Trophoblast cell (in vitro differentiated cells and primary cell): ENCODE data around the gene TLE4.
"Not testable (repeated sequence)": the region's sequence is repeated elsewhere in the genome, so short reads cannot be mapped to it uniquely, and the experiment has no call there.

Source experiments
- DNase-seq, 2 donors: peaks; one replicate each; pipeline ENCODE4 v3.0.0-alpha.2; 2016
- H2AFZ ChIP-seq: 2 replicates; pipeline ENCODE4 v1.6.1; 2013; ENCODE audit warnings: low read length, moderate library complexity, mild to moderate bottlenecking; ENCODE audit not compliant: insufficient read depth, poor library complexity
- H2AK5ac ChIP-seq: 2 replicates; pipeline ENCODE4 v1.6.1; 2013; ENCODE audit warnings: mild to moderate bottlenecking, low read length
- H2BK120ac ChIP-seq: 2 replicates; pipeline ENCODE4 v1.6.1; 2013; ENCODE audit warnings: low read length, mild to moderate bottlenecking, moderate library complexity; ENCODE audit not compliant: insufficient read depth, poor library complexity
- H2BK12ac ChIP-seq: 2 replicates; pipeline ENCODE4 v1.6.1; 2013; ENCODE audit warnings: mild to moderate bottlenecking, low read length, moderate library complexity
- H2BK5ac ChIP-seq: 2 replicates; pipeline ENCODE4 v1.6.1; 2013; ENCODE audit warnings: low read length, low read depth, moderate library complexity, mild to moderate bottlenecking; ENCODE audit not compliant: poor library complexity
- H3K14ac ChIP-seq: 2 replicates; pipeline ENCODE4 v1.6.1; 2013; ENCODE audit warnings: mild to moderate bottlenecking, low read length
- H3K18ac ChIP-seq: 2 replicates; pipeline ENCODE4 v1.6.1; 2013; ENCODE audit warnings: mild to moderate bottlenecking, low read length
- H3K23ac ChIP-seq: 2 replicates; pipeline ENCODE4 v1.6.1; 2013; ENCODE audit warnings: low read length
- H3K27ac ChIP-seq: 2 replicates; pipeline ENCODE4 v1.5.1; 2013; ENCODE audit warnings: low read depth, mild to moderate bottlenecking, inconsistent platforms, low read length, moderate library complexity
- H3K27me3 ChIP-seq: 2 replicates; pipeline ENCODE4 v1.6.1; 2013; ENCODE audit warnings: inconsistent platforms, mild to moderate bottlenecking, low read length, moderate library complexity; ENCODE audit not compliant: insufficient read depth
- H3K36me3 ChIP-seq, 2 experiments: 1 replicate in 1 of 2; 2 replicates in 1 of 2; pipeline ENCODE4 v1.6.1; 2013; ENCODE audit warnings: low read length in 2 of 2, mild to moderate bottlenecking in 2 of 2, moderate library complexity in 1 of 2; ENCODE audit not compliant: insufficient read depth in 2 of 2, control insufficient read depth in 1 of 2
- H3K4ac ChIP-seq: 2 replicates; pipeline ENCODE4 v1.6.1; 2013; ENCODE audit warnings: low read depth, mild to moderate bottlenecking, low read length, moderate library complexity
- H3K4me1 ChIP-seq, 2 experiments: 1 replicate in 1 of 2; 2 replicates in 1 of 2; pipeline ENCODE4 v1.6.1; 2013; ENCODE audit warnings: low read length in 2 of 2, mild to moderate bottlenecking in 2 of 2, moderate library complexity in 1 of 2; ENCODE audit not compliant: insufficient read depth in 2 of 2, control insufficient read depth in 1 of 2
- H3K4me2 ChIP-seq: 2 replicates; pipeline ENCODE4 v1.6.1; 2013; ENCODE audit warnings: inconsistent platforms, mild to moderate bottlenecking, low read length, moderate library complexity
- H3K4me3 ChIP-seq: 2 replicates; pipeline ENCODE4 v1.5.1; 2013; ENCODE audit warnings: mild to moderate bottlenecking, low read depth, low read length, inconsistent platforms
- H3K79me1 ChIP-seq: one replicate; pipeline ENCODE4 v1.6.1; 2013; ENCODE audit warnings: low read length
- H3K79me2 ChIP-seq: 2 replicates; pipeline ENCODE4 v1.6.1; 2013; ENCODE audit warnings: low read length, mild to moderate bottlenecking; ENCODE audit not compliant: control insufficient read depth, insufficient read depth, poor library complexity
- H3K9ac ChIP-seq: 2 replicates; pipeline ENCODE4 v1.6.1; 2013; ENCODE audit warnings: mild to moderate bottlenecking, low read length
- H3K9me3 ChIP-seq: 2 replicates; pipeline ENCODE4 v1.6.1; 2013; ENCODE audit warnings: low read depth, mild to moderate bottlenecking, control low read depth, inconsistent platforms, low read length; ENCODE audit not compliant: insufficient read depth
- H4K12ac ChIP-seq: 2 replicates; pipeline ENCODE4 v1.6.1; 2013; ENCODE audit warnings: low read depth, mild to moderate bottlenecking, low read length, moderate library complexity
- H4K8ac ChIP-seq: 2 replicates; pipeline ENCODE4 v1.6.1; 2013; ENCODE audit warnings: low read depth, mild to moderate bottlenecking, low read length, moderate library complexity
- H4K91ac ChIP-seq: one replicate; pipeline ENCODE4 v1.6.1; 2013; ENCODE audit warnings: low read depth, mild to moderate bottlenecking, low read length, moderate library complexity
- WGBS: extraction: QIAGEN DNeasy Blood & Tissue Kit; methylation state at CpG from one replicate; pipeline ENCODE4 v1.1.7; 2013; ENCODE audit warnings: missing lambda C conversion rate; ENCODE audit not compliant: insufficient read length, insufficient coverage; ENCODE audit errors: extremely low coverage; 5-methylcytosine and 5-hydroxymethylcytosine counted together

The TLE4 gene

GRCh38 chr9:79651251-79651795 is 79.6 kb downstream of the TLE4 start:
- Histone ChIP-seq H3K4me2 (no peak overlapping the region), H3K36me3 (peaks cover 4 to 9% of the 10 kb centered on the region in 2 experiments), H3K4ac (no peak overlapping the region), H3K4me3 (no peak overlapping the region), H3K9me3 (no peaks in the 10 kb centered on the region), H2BK5ac (no peak overlapping the region), H3K23ac (no peak overlapping the region), H3K79me2 (peaks cover 2% of the 10 kb centered on the region), H3K9ac (no peak overlapping the region), H4K12ac (no peak overlapping the region), H2AK5ac (no peak overlapping the region), H2BK120ac (no peak overlapping the region), H3K27me3 (no peaks in the 10 kb centered on the region), H4K8ac (no peak overlapping the region), H3K27ac (no peak overlapping the region), H3K18ac (no peak overlapping the region), H2AFZ (no peak overlapping the region), H3K4me1 (peaks cover 0 to 4% of the 10 kb centered on the region in 2 experiments), H3K14ac (no peak overlapping the region), H3K79me1 (no peaks in the 10 kb centered on the region), H4K91ac (no peak overlapping the region), H2BK12ac (no peak overlapping the region)
- no peak for DNase-seq
- no CpG with 5 or more reads among the region's 10 CpGs for WGBS

DNA sequence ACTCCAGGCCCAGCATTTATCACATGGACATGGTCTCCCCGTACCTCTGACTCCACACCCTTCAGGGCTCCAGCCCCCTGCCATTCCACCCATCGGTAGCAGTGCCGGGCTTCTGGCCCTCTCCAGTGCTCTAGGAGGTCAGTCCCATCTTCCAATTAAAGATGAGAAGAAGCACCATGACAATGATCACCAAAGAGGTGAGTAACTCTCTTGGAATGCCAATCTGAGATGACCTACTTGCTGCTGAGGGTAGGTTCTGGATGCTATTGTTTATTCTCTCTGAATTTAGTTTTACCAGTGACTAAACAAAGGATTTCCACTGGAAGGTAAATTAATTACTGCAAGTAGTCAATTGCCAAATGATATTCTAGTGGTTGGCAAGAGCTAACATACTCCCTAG is 80.8 kb downstream of the TLE4 start:
- no peak overlapping the region for H3K4me2 ChIP-seq
- no peak overlapping the region for H3K9ac ChIP-seq
- H3K27ac ChIP-seq: no peak overlapping the region
- H2BK120ac ChIP-seq: no peak overlapping the region
- no peak overlapping the region for H3K4ac ChIP-seq
- no peaks in the 10 kb centered on the region for H3K79me1 ChIP-seq
- H3K9me3 ChIP-seq: no peaks in the 10 kb centered on the region
- H3K4me1 ChIP-seq: peaks cover 0 to 4% of the 10 kb centered on the region in 2 experiments
- H4K8ac ChIP-seq: no peak overlapping the region
- peaks cover 10 to 11% of the 10 kb centered on the region in 2 experiments for H3K36me3 ChIP-seq
- peaks cover 2% of the 10 kb centered on the region for H3K79me2 ChIP-seq
- no peak overlapping the region for H4K91ac ChIP-seq
- no peak overlapping the region for H3K18ac ChIP-seq
- no peak overlapping the region for H2BK12ac ChIP-seq
- no peak overlapping the region for H3K23ac ChIP-seq
- no peak overlapping the region for H4K12ac ChIP-seq
- no CpG with 5 or more reads among the region's 3 CpGs for WGBS
- H2BK5ac ChIP-seq: no peak overlapping the region
- H2AFZ ChIP-seq: no peak overlapping the region
- DNase-seq: peak in 1 of 2 donors; percentile 49
- no peak overlapping the region for H2AK5ac ChIP-seq
- H3K14ac ChIP-seq: no peak overlapping the region
- H3K4me3 ChIP-seq: no peak overlapping the region
- no peaks in the 10 kb centered on the region for H3K27me3 ChIP-seq

DNA sequence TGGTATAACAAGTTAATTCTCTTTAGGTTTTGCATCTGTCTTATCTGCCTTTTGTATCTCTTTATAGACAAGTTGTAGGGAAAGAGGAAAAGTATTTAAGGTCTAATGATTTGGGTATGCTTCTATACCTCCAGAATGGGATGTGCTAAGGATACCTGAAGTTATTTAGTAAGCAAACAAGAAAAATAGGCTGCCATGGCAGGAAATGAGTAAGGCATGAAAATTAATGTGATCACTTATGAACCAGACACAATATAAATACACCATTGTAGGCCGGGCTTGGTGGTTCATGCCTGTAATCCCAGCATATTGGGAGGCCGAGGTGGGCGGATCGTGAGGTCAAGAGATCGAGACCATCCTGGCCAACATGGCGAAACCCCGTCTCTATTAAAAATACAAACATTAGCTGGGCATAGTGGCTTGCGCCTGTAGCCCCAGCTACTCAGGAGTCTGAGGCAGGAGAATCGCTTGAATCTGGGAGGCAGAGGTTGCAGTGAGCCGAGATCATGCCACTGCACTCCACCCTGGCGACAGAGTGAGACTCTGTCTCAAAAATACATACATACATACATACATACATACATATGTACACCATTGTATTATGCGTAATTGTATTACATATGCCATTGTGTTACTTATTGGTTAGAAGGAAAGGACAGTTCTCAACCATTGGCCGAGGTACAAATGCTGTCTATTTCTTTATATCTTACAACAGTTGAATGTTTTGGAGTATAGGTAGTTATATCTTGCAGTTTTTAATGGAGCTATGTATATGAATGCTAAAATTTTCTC is 83.0 kb downstream of the TLE4 start:
- H3K4me1 ChIP-seq, H3K9me3 ChIP-seq, H3K4me2 ChIP-seq, H3K27me3 ChIP-seq, H2AFZ ChIP-seq, H4K12ac ChIP-seq, H2BK12ac ChIP-seq, H3K4ac ChIP-seq, H3K18ac ChIP-seq, H3K9ac ChIP-seq, H3K14ac ChIP-seq, H3K4me3 ChIP-seq, H2BK5ac ChIP-seq, H3K27ac ChIP-seq, H4K8ac ChIP-seq, H4K91ac ChIP-seq, H3K79me2 ChIP-seq, H3K79me1 ChIP-seq, H2BK120ac ChIP-seq, DNase-seq, H3K23ac ChIP-seq, H2AK5ac ChIP-seq: not testable (repeated sequence)
- H3K36me3 ChIP-seq: peaks cover 9 to 12% of the 10 kb centered on the region in 2 experiments
- WGBS: no CpG with 5 or more reads among the region's 13 CpGs

DNA sequence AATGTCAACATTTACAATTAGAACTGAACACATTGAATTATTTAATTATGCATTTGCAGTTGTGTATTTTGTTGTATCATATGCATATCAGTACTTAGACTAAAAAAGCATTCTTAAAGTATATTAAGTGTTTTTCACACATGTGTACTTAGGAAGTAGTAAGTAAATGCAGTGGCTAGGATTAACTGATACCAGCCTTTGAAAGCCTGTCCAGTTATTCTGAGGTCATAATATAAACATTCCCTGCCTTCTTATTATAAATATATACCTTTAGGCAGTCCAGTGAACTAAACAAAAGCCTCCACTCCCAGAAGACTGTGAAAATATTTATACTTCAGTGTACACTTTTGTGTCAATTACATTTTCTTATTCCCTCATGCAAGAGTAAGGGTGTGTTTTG is 83.8 kb downstream of the TLE4 start:
- Histone ChIP-seq H3K14ac (no peak overlapping the region), H2BK120ac (no peak overlapping the region), H2BK12ac (no peak overlapping the region), H3K18ac (no peak overlapping the region), H3K79me2 (no peaks in the 10 kb centered on the region), H3K9me3 (no peaks in the 10 kb centered on the region), H3K27me3 (no peaks in the 10 kb centered on the region), H4K91ac (no peak overlapping the region), H3K4ac (no peak overlapping the region), H2AK5ac (no peak overlapping the region), H3K23ac (no peak overlapping the region), H3K4me2 (no peak overlapping the region), H3K4me1 (peaks cover 0 to 4% of the 10 kb centered on the region in 2 experiments), H2AFZ (no peak overlapping the region), H4K12ac (no peak overlapping the region), H3K79me1 (no peaks in the 10 kb centered on the region), H3K27ac (no peak overlapping the region), H3K36me3 (peaks cover 6 to 12% of the 10 kb centered on the region in 2 experiments), H4K8ac (no peak overlapping the region), H3K9ac (no peak overlapping the region), H3K4me3 (no peak overlapping the region), H2BK5ac (no peak overlapping the region)
- DNase-seq: no peak
